ENCODE results near the gene HUNK. TPM values are rescaled to one million over a fixed set of nuclear protein-coding genes. Genes with fewer than 3 reads are reported as not detected.

HUNK gene
- total RNA-seq, 1 donor from 2014 or later = 41.9 TPM

DNA sequence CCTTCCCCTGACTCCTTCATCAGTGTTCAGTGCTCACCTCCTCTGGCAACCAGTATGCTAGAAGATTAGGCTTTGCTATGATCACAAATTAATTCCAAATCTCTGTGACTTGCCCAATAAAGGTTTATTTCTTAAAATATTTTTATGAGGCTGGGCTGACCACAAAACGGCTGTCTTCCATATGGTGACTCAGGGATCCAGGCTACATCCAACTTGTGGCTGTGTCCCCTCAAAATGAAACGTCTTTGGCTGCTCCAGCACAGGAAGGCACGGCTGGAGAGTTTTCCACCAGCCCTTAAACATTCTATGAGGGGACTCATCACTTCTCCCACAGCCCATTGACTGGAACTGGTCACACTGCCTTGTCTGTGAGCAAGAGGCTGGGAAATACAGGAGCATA, 131.5 kb downstream of the HUNK start:
- no peak overlapping the region for H3K27ac Mint-ChIP-seq

GRCh38 chr21:32007456-32007855, 134.6 kb downstream of the HUNK start:
- Mint-ChIP-seq H3K27me3 (no peaks in the 10 kb centered on the region), H3K9me3 (ENCODE audit: low read depth) (no peaks in the 10 kb centered on the region), H3K4me1 (ENCODE audit: low read depth) (no peaks in the 10 kb centered on the region), H3K36me3 (ENCODE audit: insufficient read depth) (peaks cover 2% of the 10 kb centered on the region), H3K27ac (no peak overlapping the region), H3K4me3 (ENCODE audit: low read depth) (no peak overlapping the region)
- no peak for DNase-seq (ENCODE audit: low spot score, unreplicated experiment)
- no peak for TF ChIP-seq CTCF (IDR thresholded peaks at IDR 0.05; ENCODE audit: unreplicated experiment)

More for the DNA sequence above, 131.5 kb downstream of the HUNK start:
- Mint-ChIP-seq H3K36me3 (ENCODE audit: insufficient read depth) (peaks cover 17% of the 10 kb centered on the region), H3K4me3 (ENCODE audit: low read depth) (no peak overlapping the region), H3K27me3 (no peaks in the 10 kb centered on the region), H3K4me1 (ENCODE audit: low read depth) (peaks cover 1% of the 10 kb centered on the region), H3K9me3 (ENCODE audit: low read depth) (no peaks in the 10 kb centered on the region)
- DNase-seq (ENCODE audit: low spot score, unreplicated experiment) = no peak
- TF ChIP-seq CTCF (IDR thresholded peaks at IDR 0.05; ENCODE audit: unreplicated experiment) = no peak

DNA sequence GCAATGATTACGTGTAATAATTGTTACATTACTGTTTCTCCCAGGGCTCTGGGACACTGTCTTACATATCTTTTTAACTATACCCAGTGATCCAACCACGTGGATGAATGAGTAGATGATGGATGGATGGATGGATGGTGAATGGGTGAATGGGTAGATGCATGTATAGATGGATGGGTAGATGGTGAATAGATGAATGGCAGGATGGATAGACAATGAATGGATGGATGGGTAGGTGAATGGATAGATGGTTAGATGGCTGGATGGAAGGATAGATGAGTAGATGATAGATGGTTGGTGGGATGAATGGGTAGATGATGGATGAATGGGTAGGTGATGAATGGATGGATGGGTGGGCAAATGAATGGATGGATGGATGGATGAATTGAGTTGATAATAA, 135.9 kb downstream of the HUNK start:
- DNase-seq (ENCODE audit: low spot score, unreplicated experiment) = no peak
- Mint-ChIP-seq H3K4me1 (ENCODE audit: low read depth) (no peaks in the 10 kb centered on the region), H3K4me3 (ENCODE audit: low read depth) (no peak overlapping the region), H3K27me3 (no peaks in the 10 kb centered on the region), H3K27ac (no peak overlapping the region), H3K36me3 (ENCODE audit: insufficient read depth) (no peaks in the 10 kb centered on the region), H3K9me3 (ENCODE audit: low read depth) (no peaks in the 10 kb centered on the region)
- no peak for TF ChIP-seq CTCF (IDR thresholded peaks at IDR 0.05; ENCODE audit: unreplicated experiment)

DNA sequence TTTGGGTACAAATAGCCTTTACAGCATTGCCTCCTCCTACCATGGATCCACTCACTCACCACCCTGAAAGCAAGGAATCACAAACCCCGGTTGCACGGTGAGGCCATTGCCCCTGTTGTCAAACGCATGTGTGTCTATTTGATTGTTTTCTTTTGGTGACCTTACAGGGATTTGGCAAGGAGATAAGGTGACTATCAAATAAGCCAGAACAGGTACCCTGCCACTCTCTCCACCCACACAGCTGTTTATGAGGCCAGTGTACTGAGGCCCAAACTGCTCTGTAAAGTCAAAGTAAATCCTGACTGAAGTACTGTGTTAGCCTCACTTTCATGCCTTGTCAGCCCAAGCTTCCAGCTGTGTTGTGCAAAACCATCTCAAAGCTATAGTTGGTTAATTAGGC, 136.4 kb downstream of the HUNK start:
- no peak for DNase-seq (ENCODE audit: low spot score, unreplicated experiment)
- no peak for TF ChIP-seq CTCF (IDR thresholded peaks at IDR 0.05; ENCODE audit: unreplicated experiment)
- no peaks in the 10 kb centered on the region for H3K27me3 Mint-ChIP-seq
- no peaks in the 10 kb centered on the region for H3K4me1 Mint-ChIP-seq (ENCODE audit: low read depth)
- no peaks in the 10 kb centered on the region for H3K9me3 Mint-ChIP-seq (ENCODE audit: low read depth)
- H3K27ac Mint-ChIP-seq = no peak overlapping the region
- H3K36me3 Mint-ChIP-seq (ENCODE audit: insufficient read depth) = no peaks in the 10 kb centered on the region
- no peak overlapping the region for H3K4me3 Mint-ChIP-seq (ENCODE audit: low read depth)

- no peak overlapping the region for H3K4me3 Mint-ChIP-seq (ENCODE audit: low read depth)
- H3K27ac Mint-ChIP-seq = no peak overlapping the region
- H3K4me1 Mint-ChIP-seq (ENCODE audit: low read depth) = no peaks in the 10 kb centered on the region
- no peaks in the 10 kb centered on the region for H3K9me3 Mint-ChIP-seq (ENCODE audit: low read depth)
- TF ChIP-seq CTCF (IDR thresholded peaks at IDR 0.05; ENCODE audit: unreplicated experiment) = no peak
- no peaks in the 10 kb centered on the region for H3K36me3 Mint-ChIP-seq (ENCODE audit: insufficient read depth)
- no peaks in the 10 kb centered on the region for H3K27me3 Mint-ChIP-seq
- DNase-seq (ENCODE audit: low spot score, unreplicated experiment) = no peak
Observed at GRCh38 chr21:32015461-32016139, 142.8 kb downstream of the HUNK start.

Data from progenitor cell of endocrine pancreas (in vitro differentiated cells).